Brain microvascular endothelial cell (primary cell): ENCODE data around the gene SEC14L3.

ENCODE experiments used
- DNase-seq: peaks from one replicate; pipeline ENCODE4 v3.0.0-alpha.2; 2020
- H3K27ac ChIP-seq: fragments of 250-450 bp; sonication (Bioruptor Pico); 2 replicates; pipeline ENCODE4 v1.5.1; 2020; ENCODE audit warnings: mild to moderate bottlenecking, moderate library complexity
- H3K27me3 ChIP-seq: fragments of 250-450 bp; sonication (Bioruptor Pico); replicated peaks from 2 replicates; pipeline ENCODE4 v1.5.1; 2020; ENCODE audit warnings: mild to moderate bottlenecking
- H3K36me3 ChIP-seq: fragments of 250-450 bp; sonication (Bioruptor Pico); replicated peaks from 2 replicates; pipeline ENCODE4 v1.5.1; 2020; ENCODE audit warnings: mild to moderate bottlenecking
- H3K4me3 ChIP-seq: 2 replicates; pipeline ENCODE4 v1.5.1; 2011; ENCODE audit warnings: low read depth, mild to moderate bottlenecking, control low read depth, low read length, moderate library complexity
- in situ Hi-C: cut with HindIII; loops from 2 replicates; pipeline ENCODE4 v1.10.0; 2017; ENCODE audit warnings: low sequenced_read_pairs, low pct_ligation_motif_present
- TF ChIP-seq, protein P1 (sequence below): IDR thresholded peaks from 2 replicates; pipeline ENCODE4 v1.5.1; 2011; ENCODE audit warnings: low read depth, mild to moderate bottlenecking, moderate library complexity, low read length, control low read depth, inconsistent platforms; ENCODE audit errors: missing control alignments

The SEC14L3 gene

DNA sequence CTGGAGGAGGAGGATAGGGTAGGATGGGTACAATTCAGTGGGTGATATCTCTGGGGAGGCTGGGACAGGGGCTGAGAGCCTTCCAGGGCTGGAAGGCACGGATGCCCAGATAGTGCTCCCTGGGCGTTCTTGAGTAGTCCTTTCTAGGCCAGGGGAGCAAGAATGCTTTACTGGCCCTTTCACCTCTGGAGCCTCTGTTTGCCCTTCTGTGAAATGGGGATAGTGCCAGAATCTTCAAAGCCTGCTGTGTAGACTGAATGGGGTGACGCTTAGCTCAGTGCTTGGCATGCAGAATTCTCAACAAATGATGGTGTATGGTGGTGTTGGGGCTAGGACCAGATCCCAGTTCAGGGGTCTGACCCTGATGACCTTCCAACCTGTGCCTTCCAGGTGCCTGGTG, 38.6 kb downstream of the SEC14L3 start:
- TF ChIP-seq, protein P1, sequence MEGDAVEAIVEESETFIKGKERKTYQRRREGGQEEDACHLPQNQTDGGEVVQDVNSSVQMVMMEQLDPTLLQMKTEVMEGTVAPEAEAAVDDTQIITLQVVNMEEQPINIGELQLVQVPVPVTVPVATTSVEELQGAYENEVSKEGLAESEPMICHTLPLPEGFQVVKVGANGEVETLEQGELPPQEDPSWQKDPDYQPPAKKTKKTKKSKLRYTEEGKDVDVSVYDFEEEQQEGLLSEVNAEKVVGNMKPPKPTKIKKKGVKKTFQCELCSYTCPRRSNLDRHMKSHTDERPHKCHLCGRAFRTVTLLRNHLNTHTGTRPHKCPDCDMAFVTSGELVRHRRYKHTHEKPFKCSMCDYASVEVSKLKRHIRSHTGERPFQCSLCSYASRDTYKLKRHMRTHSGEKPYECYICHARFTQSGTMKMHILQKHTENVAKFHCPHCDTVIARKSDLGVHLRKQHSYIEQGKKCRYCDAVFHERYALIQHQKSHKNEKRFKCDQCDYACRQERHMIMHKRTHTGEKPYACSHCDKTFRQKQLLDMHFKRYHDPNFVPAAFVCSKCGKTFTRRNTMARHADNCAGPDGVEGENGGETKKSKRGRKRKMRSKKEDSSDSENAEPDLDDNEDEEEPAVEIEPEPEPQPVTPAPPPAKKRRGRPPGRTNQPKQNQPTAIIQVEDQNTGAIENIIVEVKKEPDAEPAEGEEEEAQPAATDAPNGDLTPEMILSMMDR = no peak
- Histone ChIP-seq H3K4me3 (no peak overlapping the region), H3K27me3 (no peaks in the 10 kb centered on the region), H3K36me3 (peaks cover 5% of the 10 kb centered on the region), H3K27ac (no peak overlapping the region)
- no peak for DNase-seq
- in situ Hi-C loops = no loop called here

DNA sequence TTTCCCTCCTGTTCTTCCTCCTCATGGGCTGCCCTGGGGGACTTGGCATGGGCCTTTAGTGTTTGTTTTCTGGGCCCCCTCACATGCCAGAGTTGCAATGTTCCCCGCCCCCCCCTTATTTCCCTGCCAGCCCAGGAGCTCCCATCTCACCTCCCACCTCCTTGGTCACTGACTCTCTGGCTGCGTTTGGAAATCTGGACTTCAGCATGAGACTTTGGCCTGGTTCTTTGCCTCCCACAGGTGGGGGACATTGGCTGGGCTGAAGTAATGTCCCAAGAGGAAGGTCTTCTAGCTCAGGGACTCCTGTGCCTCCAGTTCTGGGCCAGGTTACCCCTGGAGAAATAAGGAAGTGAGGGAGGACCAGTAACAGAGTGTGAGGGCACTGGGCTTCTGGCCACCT, 39.3 kb downstream of the SEC14L3 start:
- no peaks in the 10 kb centered on the region for H3K27me3 ChIP-seq
- no peak overlapping the region for H3K27ac ChIP-seq
- no peak for DNase-seq
- in situ Hi-C loops = no loop called here
- TF ChIP-seq, protein P1 = no peak
- H3K36me3 ChIP-seq = peaks cover 5% of the 10 kb centered on the region
- no peak overlapping the region for H3K4me3 ChIP-seq

DNA sequence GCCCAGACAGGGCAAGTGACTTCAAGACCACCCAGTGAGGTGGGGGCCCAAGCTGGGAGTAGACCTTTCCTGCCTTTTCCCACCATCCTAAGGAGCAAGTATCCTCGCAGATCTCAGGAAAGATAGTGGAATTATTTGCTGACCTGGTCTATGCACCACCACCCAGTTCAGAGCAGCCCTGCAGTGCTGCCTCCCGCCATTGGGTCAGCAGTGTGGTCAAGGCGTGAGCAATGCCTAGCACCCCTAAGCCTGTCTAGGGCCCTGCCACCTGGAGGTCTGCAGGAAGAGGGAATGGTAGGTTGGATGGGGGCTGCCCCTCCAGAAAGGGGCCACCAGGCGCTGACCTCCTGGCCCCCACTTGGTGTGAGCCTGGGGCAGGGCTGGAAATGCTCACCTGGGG, 39.7 kb downstream of the SEC14L3 start:
- DNase-seq = no peak
- H3K27ac ChIP-seq = no peak overlapping the region
- in situ Hi-C loops = no loop called here
- no peak overlapping the region for H3K4me3 ChIP-seq
- TF ChIP-seq, protein P1 = no peak
- peaks cover 5% of the 10 kb centered on the region for H3K36me3 ChIP-seq
- H3K27me3 ChIP-seq = no peaks in the 10 kb centered on the region

DNA sequence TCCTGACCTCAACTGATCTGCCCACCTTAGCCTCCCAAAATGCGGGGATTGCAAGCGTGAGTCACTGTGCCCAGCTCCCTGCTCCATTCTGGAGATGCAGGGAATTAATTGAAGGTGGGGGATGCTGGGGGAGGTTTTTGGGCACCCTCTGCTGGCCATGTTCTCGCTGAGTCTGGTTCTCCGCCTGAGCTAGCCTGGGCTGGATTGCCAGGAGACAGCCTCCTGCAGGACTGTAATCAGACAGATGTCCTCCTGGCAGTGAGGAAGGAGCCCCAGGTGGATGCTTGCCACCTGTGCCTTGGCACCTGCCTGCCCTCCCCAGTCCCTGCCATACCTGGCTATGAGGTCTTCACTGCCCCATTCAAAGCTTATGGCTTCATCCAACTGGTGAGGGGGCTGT, 40.9 kb downstream of the SEC14L3 start:
- Histone ChIP-seq H3K27ac (no peak overlapping the region), H3K36me3 (peaks cover 5% of the 10 kb centered on the region), H3K4me3 (no peak overlapping the region), H3K27me3 (no peaks in the 10 kb centered on the region)
- in situ Hi-C loops = no loop called here
- DNase-seq = no peak
- TF ChIP-seq, protein P1 = peak; percentile 36

DNA sequence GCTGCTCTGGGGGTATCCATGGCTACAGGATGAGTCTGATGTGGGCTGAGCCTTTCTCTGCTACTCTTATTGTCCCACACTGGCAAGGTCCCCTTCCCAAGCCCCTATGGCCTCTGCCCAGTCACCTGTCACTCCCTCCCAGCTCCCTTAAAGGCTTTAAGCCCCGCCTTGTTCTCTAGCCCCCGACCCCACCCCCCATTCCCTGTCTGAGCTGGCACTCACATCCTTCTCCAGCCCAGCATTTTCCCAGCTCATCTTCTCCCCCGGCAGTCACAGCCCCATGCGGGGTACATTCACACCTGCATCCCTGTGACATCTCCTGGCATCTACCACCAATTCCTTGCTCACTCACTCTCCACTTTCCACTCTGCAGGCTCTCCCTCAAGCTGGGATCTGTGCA, 41.9 kb downstream of the SEC14L3 start:
- Histone ChIP-seq H3K4me3 (no peak overlapping the region), H3K27me3 (no peaks in the 10 kb centered on the region), H3K36me3 (peaks cover 5% of the 10 kb centered on the region), H3K27ac (no peak overlapping the region)
- in situ Hi-C loops = no loop called here
- DNase-seq = no peak
- TF ChIP-seq, protein P1 = no peak

DNA sequence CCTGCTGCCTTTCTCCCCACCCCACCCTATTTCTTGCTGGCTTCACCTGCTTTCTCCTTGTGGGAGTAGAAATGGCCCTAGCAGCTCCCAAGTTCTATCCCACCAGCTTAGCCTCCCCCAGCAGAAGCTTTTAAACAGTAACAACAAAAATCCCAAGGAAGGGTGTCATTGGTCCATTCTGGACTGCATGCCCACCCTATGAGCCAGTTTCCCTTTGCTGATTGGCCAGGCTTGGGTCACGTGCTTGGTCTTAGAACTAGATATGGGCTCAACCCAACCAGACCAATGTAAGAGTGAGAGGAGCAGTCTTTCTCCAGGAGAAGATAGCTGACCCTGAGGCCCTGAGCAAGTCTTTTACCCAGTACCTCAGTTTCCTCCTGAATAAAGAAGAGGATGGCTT, 43.9 kb downstream of the SEC14L3 start:
- no peak overlapping the region for H3K4me3 ChIP-seq
- TF ChIP-seq, protein P1 = no peak
- in situ Hi-C loops = no loop called here
- peaks cover 5% of the 10 kb centered on the region for H3K36me3 ChIP-seq
- DNase-seq = no peak
- no peak overlapping the region for H3K27ac ChIP-seq
- no peaks in the 10 kb centered on the region for H3K27me3 ChIP-seq
